Dedifferentiated amniotic fluid mesenchymal stem cell (primary cell): ENCODE measurements around the gene MFSD2A.
"Not testable (repeated sequence)": the region's sequence is repeated elsewhere in the genome, so short reads cannot be mapped to it uniquely, and the experiment has no call there.

Source experiments
- DNase-seq: peaks from one replicate; pipeline ENCODE4 v3.0.0-alpha.2; 2016; ENCODE audit errors: extremely low spot score

The MFSD2A gene

DNA sequence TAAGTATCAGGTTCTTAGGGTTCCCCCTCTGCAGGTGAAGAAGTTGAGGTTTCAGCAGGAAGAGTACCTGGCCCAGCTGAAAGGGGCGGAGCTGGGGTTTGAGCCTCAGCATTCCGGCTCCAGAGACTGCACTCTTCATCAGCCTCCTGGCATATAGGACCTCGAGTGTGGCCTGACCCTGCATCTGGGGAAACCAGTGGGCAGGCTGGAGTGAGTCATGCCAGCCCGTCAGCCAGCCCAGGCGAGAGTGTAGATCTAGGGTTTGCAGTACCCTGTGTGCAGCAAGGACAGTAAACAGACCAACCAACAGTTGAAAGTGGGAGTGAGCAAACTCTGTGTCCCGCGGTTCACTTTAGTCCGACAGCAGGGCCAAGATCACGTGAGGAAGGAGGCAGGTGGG, 14.1 kb downstream of the MFSD2A start:
- DNase-seq = no peak

DNA sequence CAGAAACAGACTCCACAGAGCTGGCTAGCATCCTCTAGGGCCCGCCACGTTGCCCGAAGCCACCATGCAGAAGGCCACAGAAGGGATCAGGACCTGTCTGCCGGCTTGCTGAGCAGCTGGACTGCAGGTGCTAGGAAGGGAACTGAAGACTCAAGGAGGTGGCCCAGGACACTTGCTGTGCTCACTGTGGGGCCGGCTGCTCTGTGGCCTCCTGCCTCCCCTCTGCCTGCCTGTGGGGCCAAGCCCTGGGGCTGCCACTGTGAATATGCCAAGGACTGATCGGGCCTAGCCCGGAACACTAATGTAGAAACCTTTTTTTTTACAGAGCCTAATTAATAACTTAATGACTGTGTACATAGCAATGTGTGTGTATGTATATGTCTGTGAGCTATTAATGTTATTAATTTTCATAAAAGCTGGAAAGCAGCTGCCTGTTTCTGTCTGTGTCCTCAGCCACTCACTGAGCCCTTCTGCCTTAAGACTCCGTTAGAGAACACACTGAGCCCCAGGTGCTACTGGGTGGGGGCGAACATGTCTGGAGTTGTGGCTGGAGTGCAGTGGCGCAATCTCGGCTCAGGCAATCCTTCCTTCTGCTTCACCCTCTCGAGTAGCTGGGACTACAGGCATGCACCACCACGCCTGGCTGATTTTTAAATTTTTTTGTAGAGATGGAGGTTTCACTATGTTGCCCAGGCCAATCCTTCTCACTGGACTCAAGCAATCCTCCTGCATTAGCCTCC, 14.8 kb downstream of the MFSD2A start:
- no peak for DNase-seq

DNA sequence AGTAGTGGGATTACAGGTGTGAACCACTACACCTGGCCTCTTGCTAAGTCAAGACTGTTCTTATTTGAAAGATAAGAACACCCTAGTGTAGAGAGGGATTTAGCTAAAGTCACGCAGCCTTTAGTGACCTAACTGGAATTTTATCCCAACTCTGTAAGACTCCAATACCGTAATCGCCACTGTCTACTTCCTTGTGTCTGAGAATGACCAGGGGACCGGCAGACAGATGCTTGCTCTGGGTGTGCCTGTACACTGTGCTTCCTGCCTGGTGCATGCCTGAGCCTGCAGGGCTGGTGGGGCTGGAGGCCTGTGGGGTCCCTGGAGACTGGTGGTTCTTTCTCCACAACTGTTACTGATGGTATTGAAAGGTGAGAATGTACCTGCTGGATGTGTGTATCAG, 15.3 kb downstream of the MFSD2A start:
- DNase-seq = no peak

DNA sequence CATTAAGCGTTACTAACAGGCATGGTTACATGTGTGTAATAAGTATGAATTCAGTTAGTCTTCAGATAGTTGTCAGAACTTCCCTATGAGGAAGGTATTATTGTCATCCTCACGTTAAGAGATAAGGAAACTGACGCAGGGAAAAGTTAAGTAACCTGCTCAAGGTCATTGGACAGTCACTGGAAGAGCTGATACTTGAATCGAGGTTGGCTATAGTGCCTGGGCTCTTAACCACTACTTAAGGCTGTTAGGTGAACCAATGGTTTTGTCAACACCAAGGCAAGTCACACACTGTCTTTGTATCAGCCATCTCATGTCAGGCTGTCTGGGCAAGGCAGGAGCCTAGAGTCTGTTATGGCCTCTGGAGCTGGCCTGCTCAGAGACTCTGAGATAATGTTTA, 16.2 kb downstream of the MFSD2A start:
- DNase-seq = no peak

DNA sequence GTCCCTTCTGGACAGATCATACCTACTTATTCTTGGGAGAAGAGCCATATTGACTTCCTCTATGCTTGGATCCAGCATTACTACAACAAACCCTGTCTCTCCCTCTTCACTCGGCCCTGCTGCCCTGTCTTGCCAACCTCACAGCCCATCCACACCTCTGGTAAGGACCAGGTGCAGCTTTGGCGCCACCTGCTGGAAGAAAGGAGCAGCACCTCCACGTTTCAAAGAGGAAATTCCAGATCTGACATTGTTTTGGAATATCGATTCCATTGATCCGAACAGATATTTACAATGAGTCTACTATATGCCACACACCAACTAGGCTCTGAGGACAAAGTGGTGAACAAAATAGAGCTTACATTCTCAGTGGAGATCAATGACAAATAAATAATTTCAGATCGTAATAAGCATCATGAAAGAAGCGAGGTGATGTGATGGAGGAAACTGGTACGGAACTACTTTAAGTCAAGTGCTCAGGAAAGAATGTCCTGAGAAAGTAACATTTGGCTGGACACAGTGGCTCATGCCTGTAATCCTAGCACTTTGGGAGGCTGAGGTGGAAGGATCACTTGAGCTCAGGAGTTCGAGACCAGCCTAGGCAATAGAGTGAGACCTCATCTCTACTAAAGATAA, 18.7 kb downstream of the MFSD2A start:
- DNase-seq = peak; percentile 36

DNA sequence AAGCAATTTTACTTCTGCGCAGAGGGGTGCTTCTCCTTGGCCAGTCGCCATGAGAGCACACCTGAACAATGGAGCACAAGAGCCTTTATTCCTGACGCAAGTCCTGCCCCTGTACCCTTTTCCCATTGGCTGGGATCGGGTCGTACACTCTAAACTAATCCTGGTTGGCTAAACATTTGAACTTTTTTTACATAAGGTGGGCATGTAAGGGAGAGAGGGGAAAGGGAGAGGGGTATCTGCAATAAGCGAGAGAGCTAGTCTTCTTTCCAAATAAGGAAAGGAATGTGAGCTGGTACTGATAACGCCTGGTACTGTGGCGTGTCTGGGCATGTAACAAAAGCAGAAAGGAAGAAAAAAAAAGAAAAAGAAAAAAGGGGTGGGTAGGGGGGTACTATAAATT, 21.8 kb downstream of the MFSD2A start:
- no peak for DNase-seq

DNA sequence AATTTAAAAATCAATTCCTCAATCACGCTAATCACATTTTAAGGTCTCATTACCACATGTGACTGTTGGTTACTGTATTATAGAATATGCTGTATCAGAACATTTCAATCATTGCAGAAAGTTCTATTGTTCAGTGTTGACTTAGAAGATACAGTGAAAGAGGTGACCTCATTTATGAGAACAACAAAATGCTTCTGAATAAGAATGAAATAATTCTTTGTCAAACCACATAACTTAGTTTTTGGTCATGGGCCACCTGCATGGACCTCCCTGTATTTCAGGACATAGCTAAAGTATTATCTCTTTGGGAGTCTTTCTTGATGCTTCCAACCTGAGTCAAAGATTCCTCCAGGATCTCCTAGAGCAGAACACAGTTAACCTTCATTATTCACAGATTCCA, 22.3 kb downstream of the MFSD2A start:
- DNase-seq = no peak

DNA sequence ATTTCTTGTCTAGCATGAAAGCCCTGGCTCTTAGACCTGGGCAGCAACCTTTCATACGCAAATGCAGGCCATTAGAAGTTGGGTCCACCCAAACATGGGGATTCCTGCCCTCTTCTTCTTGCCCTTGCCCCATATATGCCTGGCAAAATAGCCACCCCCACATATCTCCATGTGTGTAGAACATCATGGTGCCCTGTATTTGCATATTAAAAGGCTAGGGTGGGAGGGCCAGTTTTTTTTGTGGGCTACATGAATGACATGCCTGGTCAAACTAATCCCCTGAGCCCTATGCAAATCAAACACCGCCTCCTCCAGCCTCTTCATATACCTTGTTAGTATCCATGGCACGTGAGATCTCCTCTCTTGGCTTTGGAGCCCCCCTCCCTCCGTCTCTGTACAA, 24.7 kb downstream of the MFSD2A start:
- no peak for DNase-seq

DNA sequence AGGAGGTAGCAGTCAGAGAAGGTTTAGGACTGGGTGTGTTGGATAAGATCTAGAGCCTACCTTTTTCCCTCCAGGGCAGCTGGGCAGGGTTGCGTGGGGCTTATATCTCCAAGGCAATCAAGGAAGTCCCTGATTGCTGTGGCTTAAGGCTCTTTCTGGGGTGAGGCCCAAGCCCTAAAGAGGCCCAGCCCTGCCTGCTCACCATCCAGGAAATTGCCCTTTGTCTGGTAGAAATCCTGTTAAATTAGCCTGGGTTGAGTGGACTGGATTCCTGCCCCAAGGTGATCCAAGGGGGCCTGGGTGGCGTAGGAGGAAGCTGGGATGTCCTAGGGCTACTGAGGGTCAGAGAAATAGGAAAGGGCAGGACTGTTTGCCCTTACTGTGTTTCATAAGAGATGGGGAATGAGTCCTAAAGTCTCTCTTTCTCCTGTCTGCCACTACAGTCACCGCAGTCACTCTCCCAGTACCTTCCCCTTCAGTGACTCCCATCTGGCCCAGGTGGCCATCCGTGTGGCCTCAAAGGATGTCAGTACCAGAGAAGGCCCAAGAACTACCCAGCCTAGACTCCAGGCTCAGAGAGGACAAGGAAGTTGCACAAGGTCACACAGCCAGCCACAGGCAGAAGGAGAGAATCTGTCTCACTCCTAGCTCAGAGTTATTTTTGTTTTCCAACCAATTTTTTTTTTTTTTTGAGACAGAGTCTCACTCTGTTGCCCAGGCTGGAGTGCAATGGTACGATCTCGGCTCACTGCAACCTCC, 25.8 kb downstream of the MFSD2A start:
- DNase-seq = no peak

DNA sequence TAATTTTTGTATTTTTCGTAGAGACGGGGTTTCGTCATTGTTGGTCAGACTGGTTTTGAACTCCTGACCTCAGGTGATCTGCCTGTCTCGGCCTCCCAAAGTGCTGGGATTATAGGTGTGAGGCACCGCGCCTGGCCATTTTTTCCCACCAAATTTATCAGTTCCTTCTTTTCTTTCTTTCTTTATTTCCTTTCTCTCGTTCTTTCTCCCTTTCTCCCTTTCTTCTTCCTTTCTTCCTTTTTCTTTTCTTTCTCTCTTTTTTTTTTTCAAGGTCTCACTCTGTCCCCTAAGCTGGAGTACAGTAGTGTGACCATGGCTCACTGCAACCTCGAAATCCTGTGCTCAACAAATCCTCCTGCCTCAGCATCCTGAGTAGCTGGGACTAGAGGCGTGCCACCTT, 26.4 kb downstream of the MFSD2A start:
- DNase-seq = no peak

DNA sequence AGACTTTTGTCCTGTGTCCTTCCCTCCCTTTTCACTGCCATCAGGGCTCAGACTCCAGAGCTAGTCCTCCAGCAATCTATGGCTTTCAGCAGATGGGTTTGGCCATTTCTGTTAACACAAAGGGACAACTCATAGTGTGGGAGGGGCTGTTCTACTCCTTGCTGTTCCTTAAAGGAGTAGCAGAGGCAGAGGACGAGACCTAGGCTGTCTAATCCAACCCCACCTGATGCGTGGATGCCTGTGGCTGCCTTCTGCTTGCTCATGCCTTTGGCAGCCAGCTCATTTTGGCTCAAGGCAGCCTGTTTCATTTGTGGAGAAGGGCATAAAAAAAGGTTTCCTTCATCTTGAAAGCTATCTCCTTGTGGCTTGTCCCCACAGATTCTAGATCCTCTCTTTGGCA, 27.0 kb downstream of the MFSD2A start:
- peak; percentile 44 for DNase-seq

DNA sequence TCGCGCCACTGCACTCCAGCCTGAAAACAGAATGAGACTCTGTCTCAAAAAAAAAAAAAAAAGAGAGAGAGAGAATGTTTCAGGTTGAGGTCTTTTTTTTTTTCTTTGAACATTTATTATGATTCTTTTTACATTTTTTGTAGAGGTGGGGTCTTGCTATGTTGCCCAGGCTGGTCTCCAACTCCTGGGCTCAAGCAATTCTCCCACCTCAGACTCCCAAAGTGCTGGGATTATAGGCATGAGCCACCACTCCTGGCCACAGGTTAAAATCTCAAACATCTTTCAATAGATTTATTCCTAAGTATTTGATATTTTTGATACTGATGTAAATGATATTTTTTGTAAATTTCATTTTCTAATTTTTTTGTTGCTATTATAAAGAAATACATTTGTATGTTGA, 29.5 kb downstream of the MFSD2A start:
- not testable (repeated sequence) for DNase-seq

DNA sequence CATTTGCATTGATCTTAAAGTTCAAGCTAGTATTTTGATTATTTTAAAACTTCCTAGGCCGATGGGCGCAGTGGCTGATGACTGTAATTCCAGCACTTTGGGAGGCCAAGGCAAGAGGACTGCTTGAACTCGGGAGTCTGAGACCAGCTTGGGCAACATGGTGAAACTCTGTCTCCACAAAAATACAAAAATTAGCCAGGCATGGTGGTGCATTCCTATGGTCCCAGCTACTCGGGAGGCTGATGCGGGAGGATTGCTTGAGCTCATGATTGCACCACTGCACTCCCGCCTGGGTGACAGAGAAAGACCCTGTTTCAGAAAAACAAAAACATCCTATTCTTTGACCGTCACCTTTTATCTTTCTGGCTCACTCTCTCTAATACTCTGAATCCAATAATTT, 30.0 kb downstream of the MFSD2A start:
- no peak for DNase-seq

DNA sequence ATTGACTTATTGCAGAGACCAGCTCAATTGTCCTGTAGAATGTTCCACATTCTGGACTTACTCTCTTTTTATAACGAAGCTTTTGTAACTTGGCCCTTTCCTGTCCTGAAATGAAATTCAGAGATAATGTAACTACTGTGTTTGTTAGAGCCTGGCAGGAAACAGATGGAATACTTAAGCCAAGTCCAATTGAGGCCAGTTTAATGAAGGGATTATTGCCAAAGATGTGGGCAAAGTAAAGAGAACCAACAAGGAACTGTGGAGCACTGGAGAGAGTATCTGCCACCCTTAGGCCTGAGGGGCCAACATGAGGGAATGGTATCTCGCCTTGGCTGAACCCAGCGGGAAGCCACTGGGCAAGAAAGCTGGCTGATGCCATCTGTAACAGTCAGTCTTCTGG, 32.9 kb downstream of the MFSD2A start:
- no peak for DNase-seq

DNA sequence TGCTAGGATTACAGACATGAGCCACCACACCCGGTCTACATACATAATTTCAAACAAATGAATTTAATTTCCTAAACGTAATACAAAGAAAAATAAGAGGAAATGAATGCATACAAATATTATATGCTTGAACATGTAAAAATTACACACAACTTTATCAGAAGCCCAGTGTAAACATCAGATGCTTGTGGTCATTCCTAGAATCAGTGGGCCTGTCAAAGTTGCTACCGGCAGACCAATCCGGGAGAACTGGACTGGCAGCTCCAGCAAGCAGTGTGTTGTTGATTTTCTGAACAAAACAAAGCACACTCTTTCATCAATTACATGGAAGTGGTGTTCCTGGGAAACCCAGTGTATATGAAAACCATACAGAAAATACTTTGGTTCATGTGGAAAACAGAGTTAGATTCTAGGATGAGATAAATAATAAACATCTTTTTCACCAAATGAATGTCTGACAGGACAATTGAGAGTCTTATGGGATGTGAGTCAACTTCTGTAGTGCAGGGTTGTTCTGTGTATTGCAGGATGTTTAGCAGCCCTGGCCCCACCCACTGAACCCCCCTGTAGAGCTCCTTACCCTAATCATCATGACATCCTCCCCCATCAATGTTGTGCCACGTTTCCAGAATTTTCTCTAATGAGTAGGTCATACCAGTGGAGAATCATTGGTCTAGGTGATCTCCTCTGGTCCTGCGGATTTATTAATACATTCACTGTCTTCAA, 33.8 kb downstream of the MFSD2A start:
- no peak for DNase-seq

DNA sequence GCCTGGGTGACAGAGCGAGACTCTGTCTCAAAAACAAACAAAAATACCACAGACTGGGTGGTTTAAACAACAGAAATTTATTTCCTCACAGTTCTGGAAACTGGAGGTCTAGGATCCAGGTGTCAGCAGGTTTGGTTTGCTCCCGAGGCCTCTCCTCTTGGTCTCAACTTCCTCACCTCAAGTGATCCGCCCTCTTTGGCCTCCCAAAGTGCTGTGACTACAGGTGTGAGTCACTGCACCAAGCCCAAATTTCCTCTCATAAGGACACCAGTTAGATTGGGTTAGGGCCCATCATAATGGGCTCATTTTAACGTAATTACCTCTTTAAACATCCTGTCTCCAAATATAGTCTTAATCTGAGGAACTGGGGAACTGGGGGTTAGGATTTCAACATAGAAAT, 35.5 kb downstream of the MFSD2A start:
- DNase-seq = no peak

DNA sequence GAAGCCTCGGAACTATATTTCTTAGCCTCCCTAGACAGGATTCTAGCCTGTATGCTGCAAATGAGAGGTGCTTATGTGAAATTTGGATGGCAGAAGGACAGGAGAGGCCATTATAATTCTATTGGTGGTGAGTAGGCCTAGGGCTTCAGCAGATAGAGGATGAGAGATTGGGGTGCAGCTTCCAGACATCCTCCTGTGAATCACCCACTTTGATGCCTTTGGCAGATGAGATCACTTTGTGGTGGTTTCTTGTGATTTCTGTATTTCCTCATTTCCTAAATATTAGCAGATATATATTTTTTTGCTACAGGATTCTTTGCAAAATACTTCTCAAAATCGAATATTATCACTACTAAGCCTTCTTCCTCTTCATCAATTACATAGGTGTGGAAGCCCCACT, 37.3 kb downstream of the MFSD2A start:
- DNase-seq = no peak

DNA sequence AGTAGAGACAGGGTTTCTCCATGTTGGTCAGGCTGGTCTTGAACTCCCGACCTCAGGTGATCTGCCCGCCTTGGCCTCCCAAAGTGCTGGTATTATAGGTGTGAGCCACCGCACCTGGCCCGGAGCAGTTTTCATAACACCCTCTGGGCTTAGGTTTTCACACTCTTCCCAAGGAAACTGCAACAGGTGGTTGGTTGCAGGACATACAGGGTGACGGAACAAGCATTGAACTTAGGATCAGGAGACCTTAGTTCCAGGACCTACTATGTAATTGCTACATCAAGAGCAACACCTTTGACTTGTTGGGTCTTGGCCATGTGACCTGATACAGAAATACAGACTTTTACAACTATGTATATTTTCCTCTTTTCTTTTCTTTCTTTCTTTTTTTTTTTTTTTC, 37.9 kb downstream of the MFSD2A start:
- no peak for DNase-seq

DNA sequence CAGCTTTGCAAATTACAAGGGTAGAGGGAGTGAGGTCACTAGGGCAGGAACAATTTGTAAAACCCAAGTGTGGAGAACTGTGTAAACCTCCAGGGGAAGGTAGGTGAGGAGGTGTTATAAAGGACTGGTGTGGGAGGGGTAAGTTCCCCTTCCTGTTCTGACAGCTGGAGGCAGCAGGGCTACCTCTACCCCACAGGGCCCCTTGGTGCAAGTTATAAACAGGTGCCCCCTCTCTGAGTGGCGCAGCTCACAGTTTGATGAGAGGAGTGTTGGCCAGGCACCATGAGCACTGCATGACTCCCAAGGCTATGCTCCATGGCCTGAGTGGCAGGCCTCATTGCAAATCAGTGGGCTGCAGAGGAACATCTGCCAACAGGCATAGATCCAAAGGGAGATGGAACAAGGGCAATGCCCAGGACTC, 41.0 kb downstream of the MFSD2A start:
- DNase-seq = no peak

DNA sequence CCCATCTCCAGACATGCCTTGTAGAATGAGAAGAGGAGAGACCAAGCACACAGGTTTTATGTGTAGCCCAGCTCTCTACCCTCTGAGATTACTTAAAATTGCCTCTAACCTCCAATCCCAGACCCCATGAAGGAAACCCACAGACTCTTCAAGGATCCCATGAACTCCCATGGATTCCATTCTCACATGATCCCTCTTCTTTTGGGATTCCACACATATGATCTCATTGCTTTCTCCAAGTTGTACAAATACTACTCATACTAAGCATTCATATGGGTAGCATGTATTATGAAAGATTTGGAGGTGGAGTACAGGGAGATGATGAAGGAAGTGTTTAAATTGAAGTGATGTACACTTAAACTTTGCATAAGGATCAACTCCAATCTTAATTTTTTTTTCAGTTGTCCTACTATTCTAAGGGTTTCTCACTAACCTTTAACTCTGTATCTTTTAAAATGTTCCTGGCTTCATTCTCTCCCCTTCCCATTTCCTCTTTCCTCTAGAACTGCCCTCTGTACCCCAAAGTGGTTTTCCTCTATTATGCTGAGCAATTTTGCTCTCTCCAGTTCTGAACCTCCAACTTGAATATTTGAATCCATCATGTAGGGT, 41.6 kb downstream of the MFSD2A start:
- no peak for DNase-seq

DNA sequence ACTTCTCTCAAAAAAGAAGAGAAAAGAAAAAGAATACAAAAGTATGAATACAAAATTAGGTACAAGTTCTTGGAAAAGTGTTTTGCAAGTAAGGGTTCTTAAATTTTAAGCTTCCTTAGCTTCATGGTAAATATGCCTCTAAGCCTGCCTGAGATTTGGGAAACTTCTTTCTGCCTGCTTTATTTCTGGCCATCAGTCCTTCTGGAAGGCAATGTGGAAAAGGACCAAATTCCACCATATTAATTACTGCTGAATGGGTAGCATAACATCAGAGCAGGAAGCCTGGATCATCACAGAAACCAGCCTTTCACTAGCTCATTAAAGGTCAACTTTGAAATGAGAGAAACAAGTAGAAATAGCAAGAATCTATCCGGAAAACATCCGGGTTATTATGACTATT, 46.5 kb downstream of the MFSD2A start:
- no peak for DNase-seq
